ENCODE results near the gene NFASC. TPM values are rescaled to one million over a fixed set of nuclear protein-coding genes. Genes with fewer than 3 reads are reported as not detected.
A peak's percentile ranks its signal among the peaks of the same experiment; 100 is the strongest.

The NFASC gene
- total RNA-seq, 1 experiment from 2014 or later, result 20.1 TPM

DNA sequence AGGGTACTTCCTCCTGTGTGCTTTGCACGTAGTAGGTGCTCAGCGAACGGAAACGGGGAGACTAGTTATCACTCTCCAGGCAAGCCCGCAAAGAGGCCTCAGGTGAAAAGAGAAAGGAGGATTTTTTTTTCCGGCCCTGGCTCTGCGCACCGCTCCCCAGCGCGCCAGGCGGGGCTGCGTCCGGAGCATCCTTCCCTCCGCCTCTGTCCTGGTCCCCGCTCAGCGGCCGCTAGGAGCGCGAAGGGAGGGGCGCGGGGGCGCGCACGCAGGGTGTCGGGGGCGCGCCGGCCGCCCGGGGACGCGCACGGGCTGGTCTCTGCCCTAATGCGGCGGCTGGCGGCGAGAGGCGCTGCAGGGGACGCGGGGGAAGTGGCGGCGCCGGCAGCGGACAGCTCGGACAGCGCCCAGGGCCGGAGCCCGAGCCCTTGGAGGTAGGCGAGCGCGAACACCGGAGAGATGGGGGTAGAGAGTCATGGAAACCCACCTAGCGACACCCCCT is 42.3 kb upstream of the NFASC start (continued):
- TF ChIP-seq KAT7 (CRISPR knock-in tag; IDR thresholded peaks at IDR 0.05; ENCODE audit: borderline replicate concordance) (no peak), ETV6 (CRISPR knock-in tag; IDR thresholded peaks at IDR 0.05) (0 out of 2 replicates have a peak, but pooled peaks have one; percentile 23), NR3C1 (CRISPR knock-in tag; conservative IDR thresholded peaks at IDR 0.05; ENCODE audit: low read depth) (0 out of 2 replicates have a peak, but pooled peaks have one; percentile 57), FOXJ3 (CRISPR knock-in tag; IDR thresholded peaks at IDR 0.05; ENCODE audit: borderline replicate concordance) (no peak), IRF1 (CRISPR knock-in tag; IDR thresholded peaks at IDR 0.05) (no peak), EMX1 (CRISPR knock-in tag; IDR thresholded peaks at IDR 0.05) (no peak), ZSCAN18 (CRISPR knock-in tag; IDR thresholded peaks at IDR 0.05) (0 out of 2 replicates have a peak, but pooled peaks have one; percentile 43), CBFB (CRISPR knock-in tag; IDR thresholded peaks at IDR 0.05; ENCODE audit: low read depth) (no peak)
- TF ChIP-seq, protein P1, sequence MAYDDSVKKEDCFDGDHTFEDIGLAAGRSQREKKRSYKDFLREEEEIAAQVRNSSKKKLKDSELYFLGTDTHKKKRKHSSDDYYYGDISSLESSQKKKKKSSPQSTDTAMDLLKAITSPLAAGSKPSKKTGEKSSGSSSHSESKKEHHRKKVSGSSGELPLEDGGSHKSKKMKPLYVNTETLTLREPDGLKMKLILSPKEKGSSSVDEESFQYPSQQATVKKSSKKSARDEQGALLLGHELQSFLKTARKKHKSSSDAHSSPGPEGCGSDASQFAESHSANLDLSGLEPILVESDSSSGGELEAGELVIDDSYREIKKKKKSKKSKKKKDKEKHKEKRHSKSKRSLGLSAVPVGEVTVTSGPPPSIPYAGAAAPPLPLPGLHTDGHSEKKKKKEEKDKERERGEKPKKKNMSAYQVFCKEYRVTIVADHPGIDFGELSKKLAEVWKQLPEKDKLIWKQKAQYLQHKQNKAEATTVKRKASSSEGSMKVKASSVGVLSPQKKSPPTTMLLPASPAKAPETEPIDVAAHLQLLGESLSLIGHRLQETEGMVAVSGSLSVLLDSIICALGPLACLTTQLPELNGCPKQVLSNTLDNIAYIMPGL (CRISPR knock-in tag; IDR thresholded peaks at IDR 0.05), result peak; percentile 62; the same call in 1 of the 2 replicates
- TF ChIP-seq, protein P2, sequence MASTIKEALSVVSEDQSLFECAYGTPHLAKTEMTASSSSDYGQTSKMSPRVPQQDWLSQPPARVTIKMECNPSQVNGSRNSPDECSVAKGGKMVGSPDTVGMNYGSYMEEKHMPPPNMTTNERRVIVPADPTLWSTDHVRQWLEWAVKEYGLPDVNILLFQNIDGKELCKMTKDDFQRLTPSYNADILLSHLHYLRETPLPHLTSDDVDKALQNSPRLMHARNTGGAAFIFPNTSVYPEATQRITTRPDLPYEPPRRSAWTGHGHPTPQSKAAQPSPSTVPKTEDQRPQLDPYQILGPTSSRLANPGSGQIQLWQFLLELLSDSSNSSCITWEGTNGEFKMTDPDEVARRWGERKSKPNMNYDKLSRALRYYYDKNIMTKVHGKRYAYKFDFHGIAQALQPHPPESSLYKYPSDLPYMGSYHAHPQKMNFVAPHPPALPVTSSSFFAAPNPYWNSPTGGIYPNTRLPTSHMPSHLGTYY (CRISPR knock-in tag; IDR thresholded peaks at IDR 0.05), result 0 out of 2 replicates have a peak, but pooled peaks have one; percentile 42

DNA sequence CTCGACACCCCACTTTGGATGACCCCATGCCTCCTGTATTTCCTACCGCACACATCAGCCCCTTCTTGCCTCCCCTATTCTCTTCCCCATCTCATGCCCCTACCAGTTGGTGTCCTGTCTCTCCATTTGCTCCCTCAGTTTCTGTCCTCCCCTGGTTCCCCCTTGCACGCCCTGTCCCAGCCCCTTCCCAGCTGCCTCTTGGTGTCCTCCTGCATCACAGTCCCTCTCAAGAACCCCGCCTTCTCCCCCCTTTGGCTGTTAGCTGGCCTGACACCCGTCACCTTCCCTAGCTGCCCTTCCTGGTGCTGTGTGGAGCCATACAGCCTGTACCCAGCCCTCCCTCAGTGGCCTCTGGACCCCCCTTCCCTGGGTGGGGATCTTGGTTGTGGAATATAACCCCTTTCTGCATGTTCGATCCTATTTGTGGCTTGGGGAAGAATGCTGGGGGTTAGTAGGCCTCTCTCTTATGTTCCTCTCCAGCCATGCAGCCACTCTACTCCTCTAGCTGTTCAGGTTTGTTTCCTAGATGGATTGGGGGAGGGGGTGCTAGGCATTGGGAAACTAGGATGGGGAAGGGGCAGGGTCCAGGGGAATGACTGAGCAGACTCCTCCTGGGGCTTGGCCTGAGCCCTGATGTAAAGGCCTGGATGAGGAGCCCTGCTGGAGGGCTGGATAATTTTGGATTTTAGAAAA is 41.4 kb upstream of the NFASC start:
- H3K9me3 Mint-ChIP-seq, result no peaks in the 10 kb centered on the region
- ChIA-PET CTCF (interaction anchor here (0.6 to 3.5 kb wide), 10 partner anchors 22 to 561 kb away, joined by 3 to 40 read pairs (median 3); no protein-coding TSS in a partner anchor), POLR2A (interaction anchor here (0.7 kb wide), 1 partner anchor 16 kb away, joined by 3 read pairs; no protein-coding TSS in a partner anchor)
- peak overlapping the region; percentile 73 for H3K4me3 Mint-ChIP-seq
- ATAC-seq, result peak; percentile 6
- peaks cover 24% of the 10 kb centered on the region for H3K27me3 Mint-ChIP-seq (ENCODE audit: low read depth)
- no peak for DNase-seq (ENCODE audit: low spot score)
- H3K27ac Mint-ChIP-seq, result no peak overlapping the region
- H3K36me3 Mint-ChIP-seq, result no peaks in the 10 kb centered on the region
- peaks cover 42% of the 10 kb centered on the region for H3K4me1 Mint-ChIP-seq
- TF ChIP-seq, protein P3, sequence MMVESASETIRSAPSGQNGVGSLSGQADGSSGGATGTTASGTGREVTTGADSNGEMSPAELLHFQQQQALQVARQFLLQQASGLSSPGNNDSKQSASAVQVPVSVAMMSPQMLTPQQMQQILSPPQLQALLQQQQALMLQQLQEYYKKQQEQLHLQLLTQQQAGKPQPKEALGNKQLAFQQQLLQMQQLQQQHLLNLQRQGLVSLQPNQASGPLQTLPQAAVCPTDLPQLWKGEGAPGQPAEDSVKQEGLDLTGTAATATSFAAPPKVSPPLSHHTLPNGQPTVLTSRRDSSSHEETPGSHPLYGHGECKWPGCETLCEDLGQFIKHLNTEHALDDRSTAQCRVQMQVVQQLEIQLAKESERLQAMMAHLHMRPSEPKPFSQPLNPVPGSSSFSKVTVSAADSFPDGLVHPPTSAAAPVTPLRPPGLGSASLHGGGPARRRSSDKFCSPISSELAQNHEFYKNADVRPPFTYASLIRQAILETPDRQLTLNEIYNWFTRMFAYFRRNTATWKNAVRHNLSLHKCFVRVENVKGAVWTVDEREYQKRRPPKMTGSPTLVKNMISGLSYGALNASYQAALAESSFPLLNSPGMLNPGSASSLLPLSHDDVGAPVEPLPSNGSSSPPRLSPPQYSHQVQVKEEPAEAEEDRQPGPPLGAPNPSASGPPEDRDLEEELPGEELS (CRISPR knock-in tag; IDR thresholded peaks at IDR 0.05), result no peak
- no peak for TF ChIP-seq ELF4 (CRISPR knock-in tag; IDR thresholded peaks at IDR 0.05; ENCODE audit: low read depth)
- TF ChIP-seq RELA (CRISPR knock-in tag; IDR thresholded peaks at IDR 0.05; ENCODE audit: borderline replicate concordance), result no peak
- TF ChIP-seq, protein P4, sequence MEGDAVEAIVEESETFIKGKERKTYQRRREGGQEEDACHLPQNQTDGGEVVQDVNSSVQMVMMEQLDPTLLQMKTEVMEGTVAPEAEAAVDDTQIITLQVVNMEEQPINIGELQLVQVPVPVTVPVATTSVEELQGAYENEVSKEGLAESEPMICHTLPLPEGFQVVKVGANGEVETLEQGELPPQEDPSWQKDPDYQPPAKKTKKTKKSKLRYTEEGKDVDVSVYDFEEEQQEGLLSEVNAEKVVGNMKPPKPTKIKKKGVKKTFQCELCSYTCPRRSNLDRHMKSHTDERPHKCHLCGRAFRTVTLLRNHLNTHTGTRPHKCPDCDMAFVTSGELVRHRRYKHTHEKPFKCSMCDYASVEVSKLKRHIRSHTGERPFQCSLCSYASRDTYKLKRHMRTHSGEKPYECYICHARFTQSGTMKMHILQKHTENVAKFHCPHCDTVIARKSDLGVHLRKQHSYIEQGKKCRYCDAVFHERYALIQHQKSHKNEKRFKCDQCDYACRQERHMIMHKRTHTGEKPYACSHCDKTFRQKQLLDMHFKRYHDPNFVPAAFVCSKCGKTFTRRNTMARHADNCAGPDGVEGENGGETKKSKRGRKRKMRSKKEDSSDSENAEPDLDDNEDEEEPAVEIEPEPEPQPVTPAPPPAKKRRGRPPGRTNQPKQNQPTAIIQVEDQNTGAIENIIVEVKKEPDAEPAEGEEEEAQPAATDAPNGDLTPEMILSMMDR (IDR thresholded peaks at IDR 0.05), result no peak
- no peak for TF ChIP-seq ZNF512 (CRISPR knock-in tag; IDR thresholded peaks at IDR 0.05; ENCODE audit: borderline replicate concordance)
- no peak for TF ChIP-seq ATF2 (CRISPR knock-in tag; IDR thresholded peaks at IDR 0.05; ENCODE audit: borderline replicate concordance, low read depth)
- no peak for TF ChIP-seq SMAD4 (CRISPR knock-in tag; IDR thresholded peaks at IDR 0.05)
- TF ChIP-seq ZNF121 (CRISPR knock-in tag; IDR thresholded peaks at IDR 0.05), result no peak
- no peak for TF ChIP-seq NR3C1 (CRISPR knock-in tag; conservative IDR thresholded peaks at IDR 0.05; ENCODE audit: low read depth)
- no peak for TF ChIP-seq ZNF263 (CRISPR knock-in tag; IDR thresholded peaks at IDR 0.05; ENCODE audit: low read depth)
- no peak for TF ChIP-seq HMGA2 (CRISPR knock-in tag; IDR thresholded peaks at IDR 0.05)
- TF ChIP-seq KAT7 (CRISPR knock-in tag; IDR thresholded peaks at IDR 0.05; ENCODE audit: borderline replicate concordance), result no peak
- TF ChIP-seq FOXK1 (CRISPR knock-in tag; IDR thresholded peaks at IDR 0.05), result no peak
- TF ChIP-seq ZNF317 (CRISPR knock-in tag; IDR thresholded peaks at IDR 0.05; ENCODE audit: borderline replicate concordance, low read depth), result no peak

Measured in WTC11 (cell line).